Thyroid gland (tissue), 4 donors: ENCODE data around the gene FXYD2.

Source experiments
- POLR2A ChIP-seq, 2 donors: fragments of 450-650 bp; IDR thresholded peaks; one replicate each; pipeline ENCODE4 v1.6.1; 2017; ENCODE audit warnings: antibody characterized with exemption in 2 of 2, mild to moderate bottlenecking in 2 of 2, moderate library complexity in 1 of 2
- TF ChIP-seq, protein P1 (sequence below), 6 experiments: fragments of 200-600 bp in 3 of 6; fragments of 450-650 bp in 3 of 6; sonication (generic) in 3 of 6; IDR thresholded peaks; one replicate each; pipeline ENCODE4 v1.5.1; 2016 to 2019; ENCODE audit warnings: antibody characterized with exemption in 6 of 6, mild to moderate bottlenecking in 2 of 6, inconsistent platforms in 1 of 6, moderate library complexity in 1 of 6

- TF ChIP-seq, protein P1, sequence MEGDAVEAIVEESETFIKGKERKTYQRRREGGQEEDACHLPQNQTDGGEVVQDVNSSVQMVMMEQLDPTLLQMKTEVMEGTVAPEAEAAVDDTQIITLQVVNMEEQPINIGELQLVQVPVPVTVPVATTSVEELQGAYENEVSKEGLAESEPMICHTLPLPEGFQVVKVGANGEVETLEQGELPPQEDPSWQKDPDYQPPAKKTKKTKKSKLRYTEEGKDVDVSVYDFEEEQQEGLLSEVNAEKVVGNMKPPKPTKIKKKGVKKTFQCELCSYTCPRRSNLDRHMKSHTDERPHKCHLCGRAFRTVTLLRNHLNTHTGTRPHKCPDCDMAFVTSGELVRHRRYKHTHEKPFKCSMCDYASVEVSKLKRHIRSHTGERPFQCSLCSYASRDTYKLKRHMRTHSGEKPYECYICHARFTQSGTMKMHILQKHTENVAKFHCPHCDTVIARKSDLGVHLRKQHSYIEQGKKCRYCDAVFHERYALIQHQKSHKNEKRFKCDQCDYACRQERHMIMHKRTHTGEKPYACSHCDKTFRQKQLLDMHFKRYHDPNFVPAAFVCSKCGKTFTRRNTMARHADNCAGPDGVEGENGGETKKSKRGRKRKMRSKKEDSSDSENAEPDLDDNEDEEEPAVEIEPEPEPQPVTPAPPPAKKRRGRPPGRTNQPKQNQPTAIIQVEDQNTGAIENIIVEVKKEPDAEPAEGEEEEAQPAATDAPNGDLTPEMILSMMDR (IDR thresholded peaks at IDR 0.05): peak; percentile 95 to 98 (median 96)
- no peak for TF ChIP-seq POLR2A (IDR thresholded peaks at IDR 0.05)
Observed at GRCh38 chr11:117843666-117844484, 19.3 kb upstream of the FXYD2 start.
